A549 (cell line): ENCODE results near the gene CTTN. TPM values are rescaled to one million over a fixed set of nuclear protein-coding genes. Genes with fewer than 3 reads are reported as not detected.

Experiments
- ATAC-seq, 2 experiments: fragments of 200-7000 bp in 1 of 2; fragments of >200 bp in 1 of 2; cut with Nextera tagmentation in 1 of 2; cut with Tn5 transposase in 1 of 2; 3 replicates each; pipeline versions ENCODE4 v1.8.0 to v1.9.1; 2018 to 2020; ENCODE audit warnings: mild to moderate bottlenecking in 1 of 2, moderate library complexity in 1 of 2
- CTCF ChIA-PET: fragments of 300-600 bp; sonication (Branson Sonifier 250); formaldehyde crosslinking; extraction: SDS; loops from one replicate; lab custom pipeline; 2021; ENCODE audit warnings: antibody characterized with exemption, inconsistent platforms; lab: Yijun Ruan, JAX
- POLR2A ChIA-PET: fragments of 350-600 bp; formaldehyde crosslinking; extraction: SDS; loops from one replicate; lab custom pipeline; 2021; ENCODE audit warnings: antibody characterized with exemption, inconsistent platforms; lab: Yijun Ruan, JAX
- DNase-seq, 2 experiments: peaks; one replicate each; pipeline versions ENCODE4 v3.0.0 to v3.0.0-alpha.2; 2011 to 2016; ENCODE audit warnings: low read depth in 1 of 2, low spot score in 1 of 2
- FAIRE-seq: peaks from 2 replicates; lab custom pipeline; 2011; peaks lifted over from hg19 to GRCh38; lab: Jason Lieb, UNC
- H3K27ac ChIP-seq, 2 experiments: fragments of >200 bp; sonication (Bioruptor Twin); formaldehyde crosslinking; 3 replicates each; pipeline ENCODE4 v1.5.1; 2016 to 2017
- H3K4me1 ChIP-seq: fragments of >200 bp; sonication (Bioruptor Twin); formaldehyde crosslinking; 3 replicates; pipeline ENCODE4 v1.6.1; 2016
- H3K4me2 ChIP-seq: fragments of >200 bp; sonication (Bioruptor Twin); formaldehyde crosslinking; 3 replicates; pipeline ENCODE4 v1.6.1; 2016
- H3K4me3 ChIP-seq: fragments of >200 bp; sonication (Bioruptor Twin); formaldehyde crosslinking; 3 replicates; pipeline ENCODE4 v1.5.1; 2016
- H3K9me3 ChIP-seq: fragments of >200 bp; sonication (Bioruptor Twin); formaldehyde crosslinking; 3 replicates; pipeline ENCODE4 v1.6.1; 2016
- CBX2 ChIP-seq: fragments of 200-600 bp; sonication (generic); IDR thresholded peaks from 2 replicates; pipeline ENCODE4 v1.6.1; 2016; ENCODE audit warnings: low read depth, mild to moderate bottlenecking, borderline replicate concordance
- CEBPB ChIP-seq, 2 experiments: fragments of >200 bp in 1 of 2; sonication (Bioruptor Twin) in 1 of 2; formaldehyde crosslinking in 1 of 2; IDR thresholded peaks; 2 replicates each; pipeline ENCODE4 v1.6.1; 2012 to 2016
- CHD4 ChIP-seq: fragments of 200-600 bp; sonication (generic); IDR thresholded peaks from 2 replicates; pipeline ENCODE4 v1.6.1; 2016; ENCODE audit warnings: antibody characterized with exemption, mild to moderate bottlenecking, borderline replicate concordance
- EHMT2 ChIP-seq: fragments of 200-600 bp; sonication (generic); IDR thresholded peaks from 2 replicates; pipeline ENCODE4 v1.6.1; 2016; ENCODE audit warnings: antibody characterized with exemption, low read depth, mild to moderate bottlenecking, moderate library complexity
- FOSL2 ChIP-seq, 2 experiments: fragments of 450-650 bp in 1 of 2; fragments of >200 bp in 1 of 2; sonication (Bioruptor Twin) in 1 of 2; formaldehyde crosslinking; IDR thresholded peaks; 2 replicates each; pipeline versions ENCODE4 v1.5.0 to v1.6.1; 2016 to 2020; ENCODE audit warnings: mild to moderate bottlenecking in 1 of 2, moderate library complexity in 1 of 2
- GATA3 ChIP-seq: IDR thresholded peaks from 2 replicates; pipeline ENCODE4 v1.6.1; 2012; ENCODE audit warnings: borderline replicate concordance
- HDAC2 ChIP-seq: fragments of 200-600 bp; sonication (generic); IDR thresholded peaks from 2 replicates; pipeline ENCODE4 v1.6.1; 2016
- HOXA7 ChIP-seq: fragments of 250-450 bp; sonication (Bioruptor Pico); IDR thresholded peaks from 2 replicates; pipeline ENCODE4 v1.5.0; 2020; ENCODE audit warnings: mild to moderate bottlenecking, moderate library complexity
- HOXB13 ChIP-seq: fragments of 250-450 bp; sonication (Bioruptor Pico); IDR thresholded peaks from 2 replicates; pipeline ENCODE4 v1.5.0; 2020; ENCODE audit warnings: low read depth, mild to moderate bottlenecking, moderate library complexity
- HOXB5 ChIP-seq: fragments of 250-450 bp; sonication (Bioruptor Pico); IDR thresholded peaks from 2 replicates; pipeline ENCODE4 v1.5.0; 2020; ENCODE audit warnings: mild to moderate bottlenecking, moderate library complexity
- MAZ ChIP-seq: fragments of 150-350 bp; IDR thresholded peaks from 2 replicates; pipeline ENCODE4 v1.6.1; 2014; ENCODE audit warnings: antibody characterized with exemption, low read depth, low read length, borderline replicate concordance
- POLR2AphosphoS2 ChIP-seq: conservative IDR thresholded peaks from 2 replicates; pipeline ENCODE4 v1.6.1; 2012; ENCODE audit warnings: low read length, improper control_type of control experiment, inconsistent platforms
- RAD21 ChIP-seq, 2 experiments: fragments of >200 bp in 1 of 2; sonication (Bioruptor Twin) in 1 of 2; formaldehyde crosslinking in 1 of 2; IDR thresholded peaks in 1 of 2; conservative IDR thresholded peaks in 1 of 2; 2 replicates in 1 of 2; 3 replicates in 1 of 2; pipeline ENCODE4 v1.6.1; 2012 to 2018; ENCODE audit warnings: inconsistent platforms in 1 of 2
- SREBF2 ChIP-seq: fragments of 450-650 bp; IDR thresholded peaks from 2 replicates; pipeline ENCODE4 v1.6.1; 2014; ENCODE audit warnings: mild to moderate bottlenecking, moderate library complexity
- TFCP2L1 ChIP-seq: fragments of 250-450 bp; sonication (Bioruptor Pico); IDR thresholded peaks from 2 replicates; pipeline ENCODE4 v1.5.0; 2021; ENCODE audit warnings: mild to moderate bottlenecking
- TP53 ChIP-seq: fragments of 250-450 bp; sonication (Bioruptor Pico); IDR thresholded peaks from 2 replicates; pipeline ENCODE4 v1.5.0; 2021; ENCODE audit warnings: mild to moderate bottlenecking, moderate library complexity
- ZNF302 ChIP-seq: fragments of 250-450 bp; sonication (Bioruptor Pico); IDR thresholded peaks from 2 replicates; pipeline ENCODE4 v1.9.0; 2021; ENCODE audit warnings: inconsistent platforms, mild to moderate bottlenecking, moderate library complexity
- ZSCAN20 ChIP-seq: fragments of 250-450 bp; sonication (Bioruptor Pico); IDR thresholded peaks from 2 replicates; pipeline ENCODE4 v1.8.0; 2022; ENCODE audit warnings: mild to moderate bottlenecking, moderate library complexity
- WGBS: methylation state at CpG from one replicate; pipeline ENCODE4 v1.1.6; 2017; ENCODE audit errors: missing lambda C conversion rate; 5-methylcytosine and 5-hydroxymethylcytosine counted together
- polyA plus RNA-seq, 4 experiments: library from polyadenylated mRNA; depleted of rRNA in 3 of 4; stranded (reverse); fragments of >200 nt; fragmentation: RNase III in 1 of 4; extraction: RNeasy Plus Mini Kit Qiagen cat#74134 plus additional on column Dnase treatment in 1 of 4; gene quantifications; 2 replicates in 3 of 4; 3 replicates in 1 of 4; pipeline ENCODE4 v1.2.3, GENCODE V29; 2011 to 2017
- TF ChIP-seq, protein P1 (sequence below): fragments of >200 bp; sonication (Bioruptor Twin); formaldehyde crosslinking; IDR thresholded peaks from 3 replicates; pipeline ENCODE4 v1.6.1; 2016
- TF ChIP-seq, protein P2 (sequence below): fragments of >200 bp; sonication (Bioruptor Twin); formaldehyde crosslinking; IDR thresholded peaks from 2 replicates; pipeline ENCODE4 v1.6.1; 2016
- TF ChIP-seq, protein P3 (sequence below): fragments of 250-450 bp; sonication (Bioruptor Pico); IDR thresholded peaks from 2 replicates; pipeline ENCODE4 v1.5.0; 2020; ENCODE audit warnings: low read depth, mild to moderate bottlenecking, moderate library complexity
- TF ChIP-seq, protein P4 (sequence below): IDR thresholded peaks from 2 replicates; pipeline ENCODE4 v1.6.1; 2012
- TF ChIP-seq, protein P5 (sequence below): fragments of 250-450 bp; sonication (Bioruptor Pico); IDR thresholded peaks from 2 replicates; pipeline ENCODE4 v1.5.0; 2021; ENCODE audit warnings: mild to moderate bottlenecking, moderate library complexity, borderline replicate concordance
- TF ChIP-seq, protein P6 (sequence below): fragments of >200 bp; sonication (Bioruptor Twin); formaldehyde crosslinking; IDR thresholded peaks from 3 replicates; pipeline ENCODE4 v1.5.1; 2016

Gene CTTN
- polyA plus RNA-seq, 2 of the 4 experiments (the other 2 are of a cell fraction), result 140 to 214 TPM

DNA sequence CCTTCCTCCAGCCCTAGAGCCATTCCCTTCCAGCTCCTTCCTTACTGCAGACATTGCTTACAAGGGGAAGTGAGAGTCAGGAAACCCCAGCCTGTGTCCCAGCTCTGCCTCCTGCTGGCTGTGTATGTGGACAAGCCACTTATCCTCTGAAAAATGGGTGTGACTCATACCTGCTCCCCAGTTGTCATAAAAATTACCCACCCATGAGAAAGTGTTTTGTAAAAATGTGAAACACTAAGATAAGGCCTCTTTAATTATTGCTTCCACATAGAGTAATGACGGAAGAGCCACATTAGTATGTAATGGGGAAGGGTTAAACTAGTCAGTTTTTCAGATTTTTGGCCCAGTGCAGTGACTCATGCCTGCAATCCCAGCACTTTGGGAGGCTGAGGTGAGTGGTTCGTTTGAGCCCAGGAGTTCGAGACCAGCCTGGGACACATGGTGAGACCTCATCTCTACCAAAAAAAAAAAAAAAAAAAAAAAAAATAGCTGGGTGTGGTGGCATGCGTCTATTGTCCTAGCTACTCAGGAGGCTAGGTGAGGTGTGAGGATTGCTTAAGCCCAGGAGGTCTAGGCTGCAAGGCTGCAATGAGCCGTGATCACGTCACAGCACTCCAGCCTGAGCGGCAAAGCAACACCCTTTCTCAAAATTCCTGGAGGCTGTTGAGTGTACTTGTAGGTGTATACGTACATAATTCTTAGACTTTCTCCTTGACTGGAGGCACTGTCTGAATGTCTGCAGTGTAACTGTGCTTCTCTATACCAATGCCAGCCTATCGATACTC is 84.9 kb downstream of the CTTN start:
- ATAC-seq (peak; percentile 67 to 74; a peak in 4 of 6 replicates), FAIRE-seq (peak; percentile 39), DNase-seq (peak; percentile 54 to 68)
- peaks cover 26% of the 10 kb centered on the region for H3K4me1 ChIP-seq
- peak overlapping the region in 1 of 2 experiments; percentile 74; a peak in 3 of 6 replicates for H3K27ac ChIP-seq
- H3K4me2 ChIP-seq, result peak overlapping the region; percentile 48
- H3K4me3 ChIP-seq, result no peak overlapping the region
- ChIA-PET POLR2A (no interaction called here), CTCF (interaction anchor here (0.5 to 3.0 kb wide), 6 partner anchors 12 to 464 kb away, joined by 3 to 13 read pairs (median 4); no protein-coding TSS in a partner anchor)
- TF ChIP-seq TP53 (CRISPR knock-in tag), result no peak
- TF ChIP-seq EHMT2, result no peak
- TF ChIP-seq HOXB13 (CRISPR knock-in tag), result no peak
- no peak for TF ChIP-seq CBX2
- TF ChIP-seq RAD21 (conservative IDR thresholded peaks at IDR 0.05 in 1 of 2, IDR thresholded peaks at IDR 0.05 in 1 of 2), result 0 out of 5 replicates have a peak, but pooled peaks of 1 of the 2 experiments have one; percentile 24
- no peak for TF ChIP-seq MAZ
- TF ChIP-seq CHD4, result no peak
- no peak for TF ChIP-seq HDAC2
- no peak for TF ChIP-seq GATA3
- TF ChIP-seq ZSCAN20 (CRISPR knock-in tag), result no peak
- no peak for TF ChIP-seq SREBF2
- no peak for TF ChIP-seq HOXA7 (CRISPR knock-in tag)
- TF ChIP-seq, protein P1, sequence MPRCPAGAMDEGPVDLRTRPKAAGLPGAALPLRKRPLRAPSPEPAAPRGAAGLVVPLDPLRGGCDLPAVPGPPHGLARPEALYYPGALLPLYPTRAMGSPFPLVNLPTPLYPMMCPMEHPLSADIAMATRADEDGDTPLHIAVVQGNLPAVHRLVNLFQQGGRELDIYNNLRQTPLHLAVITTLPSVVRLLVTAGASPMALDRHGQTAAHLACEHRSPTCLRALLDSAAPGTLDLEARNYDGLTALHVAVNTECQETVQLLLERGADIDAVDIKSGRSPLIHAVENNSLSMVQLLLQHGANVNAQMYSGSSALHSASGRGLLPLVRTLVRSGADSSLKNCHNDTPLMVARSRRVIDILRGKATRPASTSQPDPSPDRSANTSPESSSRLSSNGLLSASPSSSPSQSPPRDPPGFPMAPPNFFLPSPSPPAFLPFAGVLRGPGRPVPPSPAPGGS, result no peak
- no peak for TF ChIP-seq FOSL2 (IDR thresholded peaks at IDR 0.05)
- peak; percentile 68 for TF ChIP-seq FOSL2 (CRISPR knock-in tag; IDR thresholded peaks at IDR 0.05)
- TF ChIP-seq, protein P2, sequence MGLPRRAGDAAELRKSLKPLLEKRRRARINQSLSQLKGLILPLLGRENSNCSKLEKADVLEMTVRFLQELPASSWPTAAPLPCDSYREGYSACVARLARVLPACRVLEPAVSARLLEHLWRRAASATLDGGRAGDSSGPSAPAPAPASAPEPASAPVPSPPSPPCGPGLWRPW, result no peak
- no peak for TF ChIP-seq CEBPB (IDR thresholded peaks at IDR 0.05)
- TF ChIP-seq, protein P3, sequence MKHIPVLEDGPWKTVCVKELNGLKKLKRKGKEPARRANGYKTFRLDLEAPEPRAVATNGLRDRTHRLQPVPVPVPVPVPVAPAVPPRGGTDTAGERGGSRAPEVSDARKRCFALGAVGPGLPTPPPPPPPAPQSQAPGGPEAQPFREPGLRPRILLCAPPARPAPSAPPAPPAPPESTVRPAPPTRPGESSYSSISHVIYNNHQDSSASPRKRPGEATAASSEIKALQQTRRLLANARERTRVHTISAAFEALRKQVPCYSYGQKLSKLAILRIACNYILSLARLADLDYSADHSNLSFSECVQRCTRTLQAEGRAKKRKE (CRISPR knock-in tag), result no peak
- no peak for TF ChIP-seq ZNF302 (CRISPR knock-in tag)
- TF ChIP-seq, protein P4, sequence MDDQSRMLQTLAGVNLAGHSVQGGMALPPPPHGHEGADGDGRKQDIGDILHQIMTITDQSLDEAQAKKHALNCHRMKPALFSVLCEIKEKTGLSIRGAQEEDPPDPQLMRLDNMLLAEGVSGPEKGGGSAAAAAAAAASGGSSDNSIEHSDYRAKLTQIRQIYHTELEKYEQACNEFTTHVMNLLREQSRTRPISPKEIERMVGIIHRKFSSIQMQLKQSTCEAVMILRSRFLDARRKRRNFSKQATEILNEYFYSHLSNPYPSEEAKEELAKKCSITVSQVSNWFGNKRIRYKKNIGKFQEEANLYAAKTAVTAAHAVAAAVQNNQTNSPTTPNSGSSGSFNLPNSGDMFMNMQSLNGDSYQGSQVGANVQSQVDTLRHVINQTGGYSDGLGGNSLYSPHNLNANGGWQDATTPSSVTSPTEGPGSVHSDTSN, result no peak
- no peak for TF ChIP-seq TFCP2L1
- no peak for TF ChIP-seq HOXB5 (CRISPR knock-in tag)
- no peak for TF ChIP-seq POLR2AphosphoS2
- TF ChIP-seq, protein P5, sequence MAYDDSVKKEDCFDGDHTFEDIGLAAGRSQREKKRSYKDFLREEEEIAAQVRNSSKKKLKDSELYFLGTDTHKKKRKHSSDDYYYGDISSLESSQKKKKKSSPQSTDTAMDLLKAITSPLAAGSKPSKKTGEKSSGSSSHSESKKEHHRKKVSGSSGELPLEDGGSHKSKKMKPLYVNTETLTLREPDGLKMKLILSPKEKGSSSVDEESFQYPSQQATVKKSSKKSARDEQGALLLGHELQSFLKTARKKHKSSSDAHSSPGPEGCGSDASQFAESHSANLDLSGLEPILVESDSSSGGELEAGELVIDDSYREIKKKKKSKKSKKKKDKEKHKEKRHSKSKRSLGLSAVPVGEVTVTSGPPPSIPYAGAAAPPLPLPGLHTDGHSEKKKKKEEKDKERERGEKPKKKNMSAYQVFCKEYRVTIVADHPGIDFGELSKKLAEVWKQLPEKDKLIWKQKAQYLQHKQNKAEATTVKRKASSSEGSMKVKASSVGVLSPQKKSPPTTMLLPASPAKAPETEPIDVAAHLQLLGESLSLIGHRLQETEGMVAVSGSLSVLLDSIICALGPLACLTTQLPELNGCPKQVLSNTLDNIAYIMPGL (CRISPR knock-in tag), result no peak
- TF ChIP-seq, protein P6, sequence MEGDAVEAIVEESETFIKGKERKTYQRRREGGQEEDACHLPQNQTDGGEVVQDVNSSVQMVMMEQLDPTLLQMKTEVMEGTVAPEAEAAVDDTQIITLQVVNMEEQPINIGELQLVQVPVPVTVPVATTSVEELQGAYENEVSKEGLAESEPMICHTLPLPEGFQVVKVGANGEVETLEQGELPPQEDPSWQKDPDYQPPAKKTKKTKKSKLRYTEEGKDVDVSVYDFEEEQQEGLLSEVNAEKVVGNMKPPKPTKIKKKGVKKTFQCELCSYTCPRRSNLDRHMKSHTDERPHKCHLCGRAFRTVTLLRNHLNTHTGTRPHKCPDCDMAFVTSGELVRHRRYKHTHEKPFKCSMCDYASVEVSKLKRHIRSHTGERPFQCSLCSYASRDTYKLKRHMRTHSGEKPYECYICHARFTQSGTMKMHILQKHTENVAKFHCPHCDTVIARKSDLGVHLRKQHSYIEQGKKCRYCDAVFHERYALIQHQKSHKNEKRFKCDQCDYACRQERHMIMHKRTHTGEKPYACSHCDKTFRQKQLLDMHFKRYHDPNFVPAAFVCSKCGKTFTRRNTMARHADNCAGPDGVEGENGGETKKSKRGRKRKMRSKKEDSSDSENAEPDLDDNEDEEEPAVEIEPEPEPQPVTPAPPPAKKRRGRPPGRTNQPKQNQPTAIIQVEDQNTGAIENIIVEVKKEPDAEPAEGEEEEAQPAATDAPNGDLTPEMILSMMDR, result 0 out of 3 replicates have a peak, but pooled peaks have one; percentile 12
- H3K9me3 ChIP-seq, result no peaks in the 10 kb centered on the region
- WGBS, result 79% methylated on average over 9 of the region's 9 CpGs
